Esophagus squamous epithelium (tissue), 5 donors: ENCODE results near the gene ACACA. TPM values are rescaled to one million over a fixed set of nuclear protein-coding genes. Genes with fewer than 3 reads are reported as not detected.

Source experiments
- DNase-seq: peaks from one replicate; lab custom pipeline; 2025; lab: John Stamatoyannopoulos, UW
- H3K27ac ChIP-seq, 4 donors: fragments of 200-600 bp; sonication (generic); one replicate each; pipeline ENCODE4 v1.5.1; 2016 to 2019; ENCODE audit warnings: mild to moderate bottlenecking in 1 of 4
- H3K27me3 ChIP-seq, 4 donors: fragments of 200-600 bp; sonication (generic); 1 replicate in 3 of 4; 2 replicates in 1 of 4; pipeline versions ENCODE4 v1.5.1 to v1.6.0; 2017 to 2021; ENCODE audit warnings: antibody characterized with exemption in 1 of 4
- H3K36me3 ChIP-seq, 3 donors: fragments of 200-600 bp; sonication (generic); one replicate each; pipeline ENCODE4 v1.5.1; 2016 to 2019
- H3K4me1 ChIP-seq, 3 donors: fragments of 200-600 bp; sonication (generic); one replicate each; pipeline ENCODE4 v1.5.1; 2017 to 2019
- H3K4me3 ChIP-seq, 4 donors: fragments of 200-600 bp; sonication (generic); 1 replicate in 3 of 4; 2 replicates in 1 of 4; pipeline ENCODE4 v1.5.1; 2016 to 2019; ENCODE audit warnings: mild to moderate bottlenecking in 2 of 4, moderate library complexity in 1 of 4
- H3K9me3 ChIP-seq, 3 donors: fragments of 200-600 bp; sonication (generic); one replicate each; pipeline ENCODE4 v1.5.1; 2016 to 2019
- POLR2A ChIP-seq, 4 donors: fragments of 450-650 bp; IDR thresholded peaks; one replicate each; pipeline ENCODE4 v1.6.1; 2017; ENCODE audit warnings: antibody characterized with exemption in 4 of 4, mild to moderate bottlenecking in 4 of 4, moderate library complexity in 3 of 4
- WGBS, 2 donors: methylation state at CpG; one replicate each; pipeline ENCODE4 v1.1.5; 2018; 5-methylcytosine and 5-hydroxymethylcytosine counted together
- intact Hi-C: fragments of 100-400 bp; cut with DNase I; formaldehyde crosslinking; loops from one replicate; pipeline ENCODE4 v1.15.0; 2022
- total RNA-seq, 4 donors: library from RNA; depleted of rRNA; stranded (reverse); fragments of >200 nt; gene quantifications; one replicate each; pipeline ENCODE4 v1.1.0, GENCODE V29; 2016
- TF ChIP-seq, protein P1 (sequence below), 6 experiments: fragments of 450-650 bp in 4 of 6; fragments of 200-600 bp in 2 of 6; sonication (generic) in 2 of 6; IDR thresholded peaks; one replicate each; pipeline ENCODE4 v1.5.1; 2016 to 2019; ENCODE audit warnings: antibody characterized with exemption in 6 of 6, mild to moderate bottlenecking in 4 of 6, moderate library complexity in 4 of 6
- donor health status: DM: yes; HTN: yes; CAD: no.

Gene ACACA
- total RNA-seq, 4 donors from 2014 or later = 34.5 to 81.0 (median 55.8) TPM

DNA sequence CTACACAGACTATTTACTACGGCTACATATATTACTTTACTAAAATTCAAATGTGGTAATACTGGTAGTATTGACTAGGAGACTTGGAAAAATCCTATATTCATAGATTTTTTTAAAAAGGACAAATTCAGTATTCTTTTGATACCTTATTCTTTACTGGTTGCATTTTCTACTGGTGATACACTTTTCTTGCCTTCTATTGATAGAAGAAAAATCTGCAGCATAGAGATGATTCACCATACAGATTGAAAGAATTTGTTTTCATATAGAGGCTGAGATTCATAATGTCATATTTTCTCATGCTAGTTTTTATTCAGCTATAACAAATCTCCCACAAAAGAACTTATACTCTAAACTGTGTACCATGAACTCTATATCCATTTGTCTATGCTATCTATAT lies 226.3 kb downstream of the ACACA start:
- Histone ChIP-seq H3K4me3 (no peak overlapping the region), H3K9me3 (no peaks in the 10 kb centered on the region), H3K4me1 (peaks cover 0 to 39% (median 0%) of the 10 kb centered on the region in 3 donors), H3K27ac (no peak overlapping the region), H3K27me3 (no peaks in the 10 kb centered on the region), H3K36me3 (peaks cover 0 to 73% (median 0%) of the 10 kb centered on the region in 3 donors)
- no peak for DNase-seq
- intact Hi-C loops = no loop called here
- TF ChIP-seq POLR2A (IDR thresholded peaks at IDR 0.05) = no peak
- TF ChIP-seq, protein P1, sequence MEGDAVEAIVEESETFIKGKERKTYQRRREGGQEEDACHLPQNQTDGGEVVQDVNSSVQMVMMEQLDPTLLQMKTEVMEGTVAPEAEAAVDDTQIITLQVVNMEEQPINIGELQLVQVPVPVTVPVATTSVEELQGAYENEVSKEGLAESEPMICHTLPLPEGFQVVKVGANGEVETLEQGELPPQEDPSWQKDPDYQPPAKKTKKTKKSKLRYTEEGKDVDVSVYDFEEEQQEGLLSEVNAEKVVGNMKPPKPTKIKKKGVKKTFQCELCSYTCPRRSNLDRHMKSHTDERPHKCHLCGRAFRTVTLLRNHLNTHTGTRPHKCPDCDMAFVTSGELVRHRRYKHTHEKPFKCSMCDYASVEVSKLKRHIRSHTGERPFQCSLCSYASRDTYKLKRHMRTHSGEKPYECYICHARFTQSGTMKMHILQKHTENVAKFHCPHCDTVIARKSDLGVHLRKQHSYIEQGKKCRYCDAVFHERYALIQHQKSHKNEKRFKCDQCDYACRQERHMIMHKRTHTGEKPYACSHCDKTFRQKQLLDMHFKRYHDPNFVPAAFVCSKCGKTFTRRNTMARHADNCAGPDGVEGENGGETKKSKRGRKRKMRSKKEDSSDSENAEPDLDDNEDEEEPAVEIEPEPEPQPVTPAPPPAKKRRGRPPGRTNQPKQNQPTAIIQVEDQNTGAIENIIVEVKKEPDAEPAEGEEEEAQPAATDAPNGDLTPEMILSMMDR (IDR thresholded peaks at IDR 0.05) = no peak
- 44 to 50% methylated on average over 1 of the region's 1 CpG for WGBS, 2 donors

DNA sequence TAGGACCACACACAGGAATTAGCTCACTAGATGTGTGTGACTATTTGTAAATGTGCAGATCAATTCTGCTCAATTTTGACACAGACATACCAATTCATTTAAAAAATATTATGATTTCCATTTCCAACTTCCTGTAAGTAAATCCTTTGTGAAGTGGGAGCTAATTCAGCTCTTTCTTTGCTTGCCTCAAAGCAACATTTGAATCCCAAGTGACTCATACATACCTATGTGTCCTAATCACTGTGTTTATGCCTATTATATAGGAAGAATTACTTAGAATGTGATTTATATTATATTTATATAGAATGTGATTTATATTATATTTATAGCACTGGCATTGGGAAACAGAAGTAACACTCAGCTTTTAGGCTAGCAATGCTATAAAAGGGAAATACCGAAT lies 226.7 kb downstream of the ACACA start:
- no peaks in the 10 kb centered on the region for H3K27me3 ChIP-seq
- peaks cover 0 to 73% (median 0%) of the 10 kb centered on the region in 3 donors for H3K36me3 ChIP-seq
- peaks cover 0 to 39% (median 0%) of the 10 kb centered on the region in 3 donors for H3K4me1 ChIP-seq
- TF ChIP-seq, protein P1 (IDR thresholded peaks at IDR 0.05) = no peak
- no peak for TF ChIP-seq POLR2A (IDR thresholded peaks at IDR 0.05)
- H3K27ac ChIP-seq = peak overlapping the region in 1 of 4 donors; percentile 14
- no peak for DNase-seq
- WGBS, 2 donors = 38 to 50% methylated on average over 1 of the region's 1 CpG
- intact Hi-C loops = no loop called here
- no peaks in the 10 kb centered on the region for H3K9me3 ChIP-seq
- H3K4me3 ChIP-seq = no peak overlapping the region

DNA sequence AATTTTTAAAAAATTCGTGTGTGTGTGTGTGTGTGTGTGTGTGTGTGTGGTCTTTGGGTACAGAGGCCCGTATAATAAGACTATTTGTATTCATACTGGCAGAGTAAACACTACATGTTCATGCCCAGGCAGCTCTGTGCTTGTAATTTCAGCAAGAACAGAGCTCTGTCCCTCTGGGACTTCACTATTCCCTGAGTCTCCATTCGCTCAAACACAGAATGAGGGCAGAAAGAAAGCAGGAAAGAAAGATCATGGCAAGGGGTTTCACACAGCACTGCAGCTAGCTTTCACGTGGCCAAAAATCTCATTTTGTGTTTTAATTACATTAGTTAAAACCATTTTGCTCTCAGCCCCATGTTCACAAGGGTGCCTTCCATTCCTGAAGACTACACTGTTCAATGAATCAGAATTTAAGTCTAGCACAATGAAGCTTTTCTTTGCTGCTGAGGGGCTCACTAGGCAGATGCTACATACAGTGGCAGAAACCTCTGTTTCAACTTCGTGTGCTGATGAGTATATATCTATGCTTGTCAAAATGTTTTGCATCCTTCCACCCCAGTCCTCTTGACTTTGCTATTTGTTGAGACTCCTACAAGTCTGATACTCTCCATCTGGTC lies 229.3 kb downstream of the ACACA start:
- H3K4me3 ChIP-seq = no peak overlapping the region
- H3K9me3 ChIP-seq = no peaks in the 10 kb centered on the region
- peak overlapping the region; percentile 28 to 47 (median 38) for H3K27ac ChIP-seq
- DNase-seq = no peak
- peaks cover 0 to 39% (median 0%) of the 10 kb centered on the region in 3 donors for H3K4me1 ChIP-seq
- intact Hi-C loops = no loop called here
- H3K36me3 ChIP-seq = peaks cover 0 to 66% (median 0%) of the 10 kb centered on the region in 3 donors
- 35 to 49% methylated on average over 5 of the region's 5 CpGs for WGBS, 2 donors
- TF ChIP-seq, protein P1 (IDR thresholded peaks at IDR 0.05) = no peak
- no peak for TF ChIP-seq POLR2A (IDR thresholded peaks at IDR 0.05)
- H3K27me3 ChIP-seq = no peaks in the 10 kb centered on the region

DNA sequence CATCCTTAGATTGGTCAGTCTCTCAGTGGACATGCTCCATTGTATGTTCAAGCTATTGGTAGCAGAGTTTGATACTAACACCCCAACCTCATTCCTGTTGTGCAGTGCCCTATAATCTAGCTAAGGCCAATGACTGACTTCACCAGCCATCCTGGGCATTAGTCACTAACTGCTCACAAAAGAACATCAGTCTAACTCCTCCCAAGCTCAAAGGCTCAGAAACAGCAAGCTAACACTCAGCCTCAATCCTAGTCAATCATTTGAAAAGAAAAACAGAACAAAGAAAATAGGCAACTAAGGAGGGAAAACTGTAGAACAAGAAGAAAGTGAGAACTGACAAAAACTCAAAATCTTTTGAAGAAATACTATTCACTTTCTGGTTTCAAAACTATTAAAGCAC lies 229.9 kb downstream of the ACACA start:
- DNase-seq = no peak
- H3K36me3 ChIP-seq = peaks cover 0 to 73% (median 0%) of the 10 kb centered on the region in 3 donors
- intact Hi-C loops = no loop called here
- TF ChIP-seq POLR2A (IDR thresholded peaks at IDR 0.05) = no peak
- TF ChIP-seq, protein P1 (IDR thresholded peaks at IDR 0.05) = no peak
- H3K27ac ChIP-seq = peak overlapping the region; percentile 28 to 47 (median 30)
- H3K27me3 ChIP-seq = no peaks in the 10 kb centered on the region
- H3K4me1 ChIP-seq = peaks cover 0 to 39% (median 0%) of the 10 kb centered on the region in 3 donors
- H3K9me3 ChIP-seq = no peaks in the 10 kb centered on the region
- H3K4me3 ChIP-seq = no peak overlapping the region

DNA sequence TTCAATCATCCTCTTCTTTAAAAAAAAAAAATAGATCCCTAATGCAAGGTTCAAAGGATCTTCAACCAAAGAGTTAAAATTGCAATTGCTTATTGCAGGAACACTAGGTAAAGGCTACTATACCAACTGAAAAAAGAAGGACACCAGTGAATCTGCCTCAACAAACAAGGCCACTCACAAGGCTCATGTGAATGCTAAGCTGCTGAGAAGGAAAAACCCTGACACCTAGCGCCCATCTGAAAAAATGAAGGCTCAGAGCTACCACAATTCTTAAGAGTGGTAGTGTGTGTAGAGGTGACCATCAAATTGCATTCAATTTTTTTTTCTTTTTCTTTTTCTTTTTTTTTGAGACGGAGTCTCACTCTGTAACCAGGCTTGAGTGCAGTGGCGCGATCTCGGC lies 232.4 kb downstream of the ACACA start:
- H3K27me3 ChIP-seq = no peaks in the 10 kb centered on the region
- DNase-seq = no peak
- WGBS, 2 donors = 56 to 73% methylated on average over 2 to 5 of the region's 5 CpGs
- no peaks in the 10 kb centered on the region for H3K9me3 ChIP-seq
- peaks cover 0 to 25% (median 0%) of the 10 kb centered on the region in 3 donors for H3K4me1 ChIP-seq
- no peak for TF ChIP-seq POLR2A (IDR thresholded peaks at IDR 0.05)
- TF ChIP-seq, protein P1 (IDR thresholded peaks at IDR 0.05) = peak in 4 of 6 experiments; percentile 14 to 45 (median 28)
- intact Hi-C loops = no loop called here
- H3K27ac ChIP-seq = no peak overlapping the region
- H3K36me3 ChIP-seq = peaks cover 0 to 58% (median 0%) of the 10 kb centered on the region in 3 donors
- H3K4me3 ChIP-seq = no peak overlapping the region
